ENCODE measurements around the gene VTCN1.

VTCN1 gene

DNA sequence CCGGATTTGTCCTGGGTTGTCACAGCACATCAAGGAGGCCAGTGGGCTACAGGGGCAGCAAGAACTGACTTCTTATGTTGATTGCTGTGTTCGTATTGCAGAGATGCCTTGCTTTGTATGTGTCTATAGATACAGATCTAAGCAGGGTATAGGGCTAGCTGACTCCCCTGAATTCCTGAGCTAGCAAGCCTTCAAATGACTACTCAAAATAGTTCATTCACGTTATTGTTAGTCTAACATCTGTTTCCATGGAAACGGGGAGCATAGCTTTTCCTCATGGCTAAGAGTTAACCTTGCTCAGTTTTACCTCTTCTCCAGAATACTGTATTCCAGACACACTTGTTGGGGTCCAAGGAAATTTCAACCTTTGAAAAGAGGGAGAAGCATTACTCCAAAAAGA, 113.3 kb downstream of the VTCN1 start:
- TF ChIP-seq GATA1 (IDR thresholded peaks at IDR 0.05; ENCODE audit: low read depth, low read length), result no peak
- TF ChIP-seq POLR2A (IDR thresholded peaks at IDR 0.05; ENCODE audit: low read length), result no peak
- no peak for DNase-seq

DNA sequence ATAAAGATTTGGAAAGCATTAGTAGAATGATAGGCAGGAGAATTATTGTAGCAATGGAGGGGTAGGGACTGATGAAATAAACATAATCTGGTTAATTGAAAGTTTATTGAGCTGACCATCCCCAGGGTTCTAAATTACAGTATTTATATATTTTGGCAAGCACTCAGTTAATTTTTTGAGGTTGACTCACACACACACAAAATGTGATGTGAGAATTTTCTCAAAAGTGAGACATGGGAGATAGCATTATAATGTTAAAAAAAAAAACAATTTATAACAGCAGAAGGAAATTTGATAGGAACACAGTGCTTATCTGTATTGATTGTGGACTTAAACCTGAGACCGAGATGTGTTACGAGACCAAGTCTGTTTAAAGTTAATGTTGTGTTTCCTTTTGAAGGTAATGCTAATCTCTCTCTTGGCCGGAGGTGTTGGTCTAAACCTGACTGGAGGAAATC, 113.7 kb downstream of the VTCN1 start:
- DNase-seq, result no peak
- TF ChIP-seq GATA1 (IDR thresholded peaks at IDR 0.05; ENCODE audit: low read depth, low read length), result no peak
- no peak for TF ChIP-seq POLR2A (IDR thresholded peaks at IDR 0.05; ENCODE audit: low read length)

DNA sequence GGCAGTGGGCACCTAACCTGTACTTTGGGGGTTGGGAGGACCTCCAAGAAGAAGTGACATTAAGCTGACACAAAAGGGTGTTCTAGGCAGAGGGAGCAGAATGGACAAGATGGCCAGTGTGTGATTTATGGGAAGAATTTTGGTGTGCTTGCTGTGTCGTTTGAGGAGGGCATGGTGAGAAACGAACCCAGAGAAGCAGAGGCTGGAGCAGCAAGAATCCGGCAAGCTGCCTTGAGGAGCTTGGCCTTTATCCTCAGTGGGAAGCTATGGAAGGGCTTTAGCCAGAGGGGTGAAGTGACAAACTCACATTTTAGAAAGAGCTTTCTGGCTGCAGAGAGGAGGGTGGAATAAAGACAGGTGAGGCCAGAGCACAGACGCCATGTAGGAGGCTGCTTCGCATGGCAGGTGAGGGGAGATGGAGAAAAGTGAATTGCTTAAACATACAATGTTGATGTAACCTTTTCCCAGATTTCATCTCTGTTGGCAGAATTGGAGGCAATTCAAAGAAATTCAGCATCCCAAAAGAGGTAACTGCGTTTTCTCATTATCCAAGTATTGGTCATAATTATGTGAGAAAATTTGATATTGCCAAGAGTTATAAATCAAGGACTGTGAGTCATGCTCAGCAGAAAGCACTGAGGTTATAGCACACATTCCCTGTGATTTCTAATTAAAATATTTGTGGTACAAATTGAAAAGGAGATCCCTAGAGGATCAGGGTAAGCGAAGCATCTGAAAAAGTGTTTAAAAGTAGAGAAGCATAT, 115.7 kb downstream of the VTCN1 start:
- DNase-seq, result no peak
- TF ChIP-seq GATA1 (IDR thresholded peaks at IDR 0.05; ENCODE audit: low read depth, low read length) (no peak), POLR2A (IDR thresholded peaks at IDR 0.05; ENCODE audit: low read length) (no peak)

DNA sequence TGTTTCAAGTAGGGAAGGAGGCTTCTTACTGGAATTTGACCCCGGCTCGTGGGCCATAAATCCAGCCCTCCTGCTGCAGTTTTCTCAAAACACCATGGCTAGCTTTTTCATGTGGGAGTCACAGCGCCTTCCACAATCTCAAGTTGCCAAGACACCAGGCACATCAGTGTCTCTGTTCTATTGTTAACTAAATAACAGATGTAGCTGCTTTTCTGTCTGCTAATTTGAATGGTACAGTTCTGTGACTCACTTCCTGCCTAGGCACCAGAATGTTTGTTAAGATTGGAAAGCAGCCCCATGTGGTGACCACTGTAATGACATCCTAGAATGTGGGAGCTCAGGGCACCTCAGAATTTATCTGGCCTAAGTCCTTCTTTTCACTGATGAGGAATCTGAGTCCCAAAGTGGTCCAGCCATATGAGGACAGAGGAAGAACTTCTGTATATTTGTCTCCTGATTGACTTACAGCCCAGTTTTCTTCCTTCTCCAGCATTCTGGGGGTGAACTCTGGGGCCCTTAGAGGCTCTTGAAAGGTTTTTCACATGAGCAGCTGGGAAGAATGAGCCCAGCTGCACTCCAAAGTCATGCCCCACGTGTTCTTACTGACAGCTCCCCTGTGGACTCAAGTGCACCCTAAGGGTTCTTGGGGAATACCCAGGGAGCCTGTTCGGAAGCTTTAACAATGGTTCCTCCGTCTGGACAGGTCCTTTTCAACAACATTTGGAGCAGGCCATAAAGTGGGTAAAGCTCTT, 116.7 kb downstream of the VTCN1 start:
- peak in 1 of 2 experiments; percentile 19 for DNase-seq
- TF ChIP-seq GATA1 (IDR thresholded peaks at IDR 0.05; ENCODE audit: low read depth, low read length) (no peak), POLR2A (IDR thresholded peaks at IDR 0.05; ENCODE audit: low read length) (no peak)

All from erythroblast (primary cell).